Measurements from ENCODE around the gene KCNH8.

- TF ChIP-seq CTCF (IDR thresholded peaks at IDR 0.05) (no peak), POLR2A (IDR thresholded peaks at IDR 0.05) (no peak)
Observed at GRCh38 chr3:19455546-19455945, 307.2 kb downstream of the KCNH8 start.

Measured in prostate gland (tissue), 2 donors.